Fibroblast of the conjunctiva (primary cell): ENCODE results near the gene PIK3CG.
"Not testable (repeated sequence)": the region's sequence is repeated elsewhere in the genome, so short reads cannot be mapped to it uniquely, and the experiment has no call there.

Source experiments
- DNase-seq: peaks from one replicate; pipeline ENCODE4 v3.0.0-alpha.2; 2010; ENCODE audit warnings: low read depth

PIK3CG gene

DNA sequence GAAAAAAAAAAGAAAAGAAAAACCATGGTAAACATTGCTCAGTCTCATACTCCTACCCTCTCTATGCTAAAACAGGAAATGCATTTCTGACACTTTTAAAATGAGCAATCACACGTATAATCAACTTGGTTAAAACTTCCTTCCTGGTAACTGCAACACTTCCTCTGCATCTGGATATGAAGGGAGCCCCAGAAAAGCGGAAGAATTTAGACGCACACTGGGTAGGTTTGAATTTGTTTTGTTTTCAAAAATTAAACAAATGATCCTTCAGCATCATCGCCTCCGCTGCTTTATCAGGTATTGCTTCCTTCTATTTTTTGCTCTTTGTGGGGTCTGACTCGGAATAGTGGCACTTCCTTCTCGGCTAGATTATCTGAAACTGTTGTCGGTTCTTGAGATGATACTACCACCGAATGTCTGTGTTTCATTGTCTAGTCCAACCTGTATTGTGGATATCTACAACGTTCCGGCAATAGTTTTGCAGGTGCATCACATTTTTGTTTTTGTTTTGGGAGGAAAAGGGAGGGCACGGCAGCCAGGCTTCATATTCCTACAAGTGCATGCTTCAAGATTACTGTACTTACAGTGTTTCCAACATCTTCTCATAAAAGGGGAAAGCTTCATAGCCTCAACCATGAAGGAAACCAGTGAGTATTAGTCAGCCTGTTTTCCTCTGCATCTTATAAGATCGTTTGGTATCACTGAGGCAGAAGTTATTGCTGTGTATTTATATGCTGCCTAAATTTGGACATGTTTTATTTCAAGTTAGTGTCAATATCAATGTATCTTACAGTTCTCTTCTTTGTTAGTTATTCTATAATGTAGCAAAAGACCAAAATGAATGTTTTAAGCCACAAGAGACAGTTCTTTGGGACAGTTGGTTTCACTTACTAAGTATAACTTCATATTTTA is at the start of gene PIK3CG:
Gene PIK3CG, plus strand, starts transcription at position 153 of the 912 bp plus-strand sequence. CDS start 2,280 bp downstream, outside the sequence.
- DNase-seq = no peak

DNA sequence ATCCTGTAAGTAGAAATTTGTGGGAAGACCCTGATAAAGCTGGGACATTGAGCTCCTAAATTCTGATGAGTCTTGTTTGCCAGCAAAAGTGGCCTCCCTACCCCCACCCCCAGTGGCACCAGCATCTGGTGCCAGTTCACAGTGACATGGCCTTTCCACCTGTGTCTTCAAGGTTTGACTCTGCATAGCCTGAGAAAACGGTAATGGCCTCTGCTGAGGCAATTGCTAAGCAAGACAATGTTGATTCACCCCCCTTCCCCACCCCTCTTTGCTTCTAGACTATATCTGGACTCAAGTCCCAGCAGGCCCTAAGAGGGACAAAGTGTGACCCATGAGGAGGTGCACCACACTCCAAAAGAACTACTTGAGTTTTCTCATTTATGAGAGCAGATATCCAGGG is 48.0 kb upstream of the PIK3CG start:
- DNase-seq = no peak

DNA sequence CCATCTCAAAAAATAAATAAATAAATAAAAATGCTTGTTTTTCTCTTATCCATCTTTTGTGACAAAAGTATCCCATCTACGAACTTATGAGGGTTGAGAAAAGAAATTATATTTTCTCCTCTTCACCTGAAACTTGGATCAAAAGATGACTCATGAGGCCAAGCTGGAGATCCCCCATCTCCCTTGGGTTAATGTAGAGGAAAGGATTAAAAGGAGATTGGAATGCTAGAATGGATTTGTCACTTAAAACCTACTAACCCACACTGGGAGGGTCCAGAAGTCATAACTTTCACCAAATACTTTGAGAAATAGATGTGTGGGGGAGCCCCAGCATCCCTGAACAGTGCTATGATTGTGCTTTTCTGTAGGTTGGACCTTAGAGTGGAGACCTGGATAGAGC is 46.3 kb upstream of the PIK3CG start:
- no peak for DNase-seq

DNA sequence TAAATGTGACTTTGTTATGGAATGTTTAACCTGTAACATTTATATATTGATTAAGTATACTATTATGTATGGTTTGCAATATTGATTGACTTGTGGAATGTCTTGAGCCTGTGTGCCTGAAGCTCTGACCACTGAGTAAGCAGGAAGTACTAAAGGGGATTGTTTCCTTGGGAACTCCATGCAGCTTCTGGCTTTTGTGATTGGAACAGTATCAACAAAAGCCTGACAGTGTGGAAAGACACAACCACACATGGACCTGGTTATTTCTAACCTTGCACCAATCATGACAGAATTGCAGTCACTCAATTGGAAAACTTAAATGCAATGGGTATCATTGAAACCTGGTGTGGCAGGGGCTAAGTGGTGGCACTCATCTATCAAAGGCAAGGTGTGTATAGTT is 45.5 kb upstream of the PIK3CG start:
- no peak for DNase-seq

DNA sequence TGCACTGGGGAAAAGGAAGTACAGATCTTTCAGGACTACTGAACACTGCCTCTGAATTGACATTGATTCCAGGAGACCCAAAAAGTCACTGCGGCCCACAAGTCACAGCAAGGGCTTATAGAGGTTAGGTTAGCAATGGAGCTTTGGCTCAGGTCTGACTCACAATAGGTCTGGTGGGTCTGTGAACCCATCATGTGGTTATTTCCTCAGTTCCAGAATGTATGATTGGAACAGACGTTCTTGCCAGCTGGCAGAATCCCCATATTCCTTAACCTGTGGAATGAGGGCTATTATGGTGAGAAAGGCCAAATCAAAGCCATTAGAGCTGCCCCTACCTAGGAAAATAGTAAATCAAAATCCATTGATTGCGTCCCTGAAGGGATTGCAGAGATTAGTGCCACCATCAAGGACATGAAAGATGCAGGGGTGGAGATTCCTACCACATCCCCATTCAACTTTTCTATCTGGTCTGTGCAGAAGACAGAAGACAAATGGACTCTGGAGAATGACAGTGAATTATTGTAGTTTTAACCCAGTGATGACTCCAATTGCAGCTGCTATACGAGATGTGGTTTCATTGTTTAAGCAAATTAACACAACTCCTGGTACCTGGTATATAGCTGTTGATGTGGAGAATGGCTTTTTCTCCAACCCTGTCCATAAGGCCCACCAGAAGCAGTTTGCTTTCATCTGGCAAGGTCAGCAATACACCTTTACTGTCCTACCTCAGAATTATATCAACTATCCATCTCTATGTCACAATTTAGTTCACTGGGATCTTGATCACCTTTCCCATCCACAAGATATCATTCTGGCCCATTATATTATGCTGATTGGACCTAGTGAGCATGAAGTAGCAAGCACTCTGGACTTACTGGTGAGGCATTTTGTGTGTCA is 44.5 kb upstream of the PIK3CG start:
- DNase-seq = no peak

DNA sequence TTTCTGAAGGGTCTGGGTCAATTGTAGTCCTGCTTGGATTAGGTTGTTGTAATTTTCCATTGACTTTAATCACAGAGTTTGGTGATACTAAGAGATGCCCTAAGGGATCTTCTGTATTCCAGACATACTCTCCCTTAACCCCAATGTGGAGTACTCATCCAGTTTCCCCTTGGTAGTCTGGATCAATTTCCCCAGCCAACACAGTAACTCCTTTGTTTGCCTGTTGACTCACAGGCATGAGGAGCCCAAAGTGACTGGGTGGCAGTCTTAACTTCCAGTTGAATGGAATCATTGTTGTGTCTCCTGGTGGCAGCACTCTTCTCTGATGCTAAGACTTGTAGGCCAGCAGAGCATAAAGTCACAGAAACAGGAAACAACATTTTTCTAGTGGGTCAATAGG is 41.5 kb upstream of the PIK3CG start:
- no peak for DNase-seq

DNA sequence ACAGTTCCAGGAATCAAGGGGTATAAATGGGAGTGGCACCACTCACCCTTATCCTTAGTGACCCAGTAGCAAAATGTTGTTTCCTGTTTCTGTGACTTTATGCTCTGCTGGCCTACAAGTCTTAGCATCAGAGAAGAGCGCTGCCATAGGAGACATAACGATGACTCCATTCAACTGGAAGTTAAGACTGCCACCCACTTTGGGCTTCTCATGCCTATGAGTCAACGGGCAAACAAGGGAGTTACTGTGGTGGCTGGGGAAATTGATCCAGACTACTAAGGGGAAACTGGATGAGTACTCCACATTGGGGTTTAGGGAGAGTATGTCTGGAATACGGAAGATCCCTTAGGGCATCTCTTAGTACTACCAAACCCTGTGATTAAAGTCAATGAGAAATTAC is 40.6 kb upstream of the PIK3CG start:
- DNase-seq = no peak

DNA sequence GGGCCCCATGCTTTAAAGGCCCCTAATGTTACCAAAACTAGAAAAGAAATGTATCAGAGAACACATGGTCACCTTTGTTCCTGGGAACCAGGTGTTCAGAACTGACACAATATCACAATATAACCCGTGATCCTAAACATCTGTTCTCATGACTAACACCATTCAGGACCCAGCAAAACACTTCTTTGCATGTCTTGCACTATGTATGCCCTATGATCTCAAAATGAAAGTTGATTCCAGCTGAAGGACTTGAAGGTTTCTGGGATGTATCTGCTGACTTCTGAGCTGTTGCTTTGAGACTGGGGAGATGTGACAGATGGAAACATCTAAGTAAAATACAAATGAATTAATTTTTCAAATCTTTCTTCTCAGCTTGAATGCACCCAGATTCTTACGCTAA is 37.5 kb upstream of the PIK3CG start:
- DNase-seq = no peak

DNA sequence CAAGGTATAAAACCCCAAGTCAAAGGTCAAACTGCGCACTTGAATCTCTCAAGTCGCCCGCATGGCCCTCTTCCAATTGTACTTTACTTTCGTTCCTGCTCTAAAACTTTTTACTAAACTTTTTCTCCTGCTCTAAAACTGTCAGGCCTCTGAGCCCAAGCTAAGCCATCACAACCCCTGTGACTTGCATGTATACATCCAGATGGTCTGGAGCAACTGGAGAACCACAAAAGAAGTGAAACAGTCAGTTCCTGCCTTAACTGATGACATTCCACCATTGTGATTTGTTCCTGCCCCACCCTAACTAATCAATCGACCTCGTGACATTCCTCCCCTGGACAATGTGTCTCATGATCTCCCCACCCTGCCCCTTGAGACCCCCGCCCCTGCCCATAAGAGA is 35.6 kb upstream of the PIK3CG start:
- DNase-seq = no peak

DNA sequence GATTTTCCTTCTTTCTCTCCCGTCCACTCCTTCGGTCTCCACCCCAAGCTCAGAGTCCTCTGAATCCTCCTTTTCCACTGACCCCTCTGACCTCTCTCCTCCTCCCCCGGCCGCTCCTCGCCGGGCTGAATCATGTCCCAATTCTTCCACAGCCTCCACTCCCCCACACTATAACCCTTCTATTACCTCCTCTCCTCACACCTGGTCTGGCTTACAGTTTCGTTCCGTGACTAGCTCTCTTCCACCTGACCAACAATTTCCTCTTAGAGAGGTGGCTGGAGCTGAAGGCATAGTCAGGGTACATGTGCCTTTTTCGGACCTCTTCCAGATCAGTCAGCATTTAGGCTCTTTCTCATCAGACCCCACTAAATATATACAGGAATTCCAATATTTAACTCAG is 34.2 kb upstream of the PIK3CG start:
- not testable (repeated sequence) for DNase-seq

DNA sequence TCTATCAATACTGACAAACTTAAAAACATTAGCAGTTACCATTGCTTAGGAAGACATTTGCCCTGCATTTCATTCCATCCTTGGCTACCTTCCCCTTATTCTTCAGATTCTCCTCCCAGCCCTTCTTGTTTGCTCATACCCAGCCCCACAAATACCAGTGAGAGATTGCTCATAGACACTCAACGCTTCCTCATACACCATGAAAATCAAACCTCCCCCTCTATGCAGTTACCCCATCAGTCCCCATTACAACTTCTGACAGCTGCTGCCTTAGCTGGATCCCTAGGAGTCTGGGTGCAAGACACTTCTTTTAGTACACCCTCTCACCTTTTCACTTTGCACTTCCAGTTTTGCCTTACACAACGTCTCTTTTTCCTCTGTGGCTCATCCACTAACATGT is 28.3 kb upstream of the PIK3CG start:
- no peak for DNase-seq

DNA sequence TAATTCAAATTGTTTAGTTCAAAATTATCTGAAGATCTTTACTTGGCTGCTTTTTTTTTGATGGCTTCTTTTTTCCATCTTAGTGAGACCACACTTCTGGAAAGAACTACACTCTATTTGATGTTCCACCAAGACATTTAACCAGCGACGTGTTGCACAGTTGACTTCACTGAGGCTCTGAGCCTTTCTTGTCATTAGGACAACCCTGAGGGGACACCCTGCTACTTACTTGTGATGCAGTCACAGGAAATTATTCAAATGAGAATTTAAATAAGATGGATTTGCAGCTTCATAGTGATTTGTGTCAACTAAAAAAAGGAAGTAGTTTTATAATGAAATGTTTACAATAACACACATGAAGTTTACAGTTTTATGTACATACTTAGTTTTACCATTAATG is 25.6 kb upstream of the PIK3CG start:
- no peak for DNase-seq

DNA sequence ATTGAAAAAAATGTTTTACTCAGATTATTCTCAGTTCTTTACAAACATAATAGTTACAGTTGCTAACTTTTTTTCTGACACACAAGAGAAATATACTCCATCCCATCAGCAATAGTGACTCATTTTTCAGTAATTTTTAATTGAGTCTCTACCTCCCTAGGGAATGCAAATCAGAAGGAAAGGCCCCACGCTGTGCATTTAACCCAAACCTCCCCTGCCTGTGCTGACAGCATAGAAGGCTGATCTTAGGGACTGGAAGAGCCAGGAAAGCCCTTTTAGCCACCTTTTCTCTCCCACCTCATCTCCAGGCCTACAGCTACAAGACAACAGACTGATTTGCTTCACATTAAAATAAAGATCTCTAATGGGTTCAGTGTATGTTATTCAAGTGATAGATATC is 24.7 kb upstream of the PIK3CG start:
- DNase-seq = peak; percentile 41

DNA sequence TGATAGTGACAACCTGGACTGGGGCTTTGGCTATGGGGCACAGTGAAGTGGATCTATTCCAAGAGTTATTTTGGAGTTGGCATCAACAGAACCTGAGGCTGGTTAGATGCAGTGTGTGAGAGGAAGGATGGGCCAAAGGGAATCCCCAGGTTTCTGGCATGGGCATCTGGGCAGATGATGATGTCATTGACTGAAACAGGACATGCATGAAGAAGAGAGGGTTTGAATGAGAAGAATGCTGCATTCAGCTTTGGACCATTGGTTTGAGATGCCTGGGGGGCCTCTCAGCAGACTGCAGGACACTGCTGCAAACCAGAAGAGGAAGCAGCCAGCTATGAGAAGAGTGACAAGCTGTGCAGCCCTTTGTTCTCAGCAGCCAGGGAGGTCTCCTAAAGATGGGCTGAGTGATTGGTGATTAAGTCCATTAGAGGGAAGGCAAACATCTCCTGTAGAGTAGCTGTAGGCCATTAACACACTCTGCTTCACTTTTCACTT is 23.1 kb upstream of the PIK3CG start:
- no peak for DNase-seq

DNA sequence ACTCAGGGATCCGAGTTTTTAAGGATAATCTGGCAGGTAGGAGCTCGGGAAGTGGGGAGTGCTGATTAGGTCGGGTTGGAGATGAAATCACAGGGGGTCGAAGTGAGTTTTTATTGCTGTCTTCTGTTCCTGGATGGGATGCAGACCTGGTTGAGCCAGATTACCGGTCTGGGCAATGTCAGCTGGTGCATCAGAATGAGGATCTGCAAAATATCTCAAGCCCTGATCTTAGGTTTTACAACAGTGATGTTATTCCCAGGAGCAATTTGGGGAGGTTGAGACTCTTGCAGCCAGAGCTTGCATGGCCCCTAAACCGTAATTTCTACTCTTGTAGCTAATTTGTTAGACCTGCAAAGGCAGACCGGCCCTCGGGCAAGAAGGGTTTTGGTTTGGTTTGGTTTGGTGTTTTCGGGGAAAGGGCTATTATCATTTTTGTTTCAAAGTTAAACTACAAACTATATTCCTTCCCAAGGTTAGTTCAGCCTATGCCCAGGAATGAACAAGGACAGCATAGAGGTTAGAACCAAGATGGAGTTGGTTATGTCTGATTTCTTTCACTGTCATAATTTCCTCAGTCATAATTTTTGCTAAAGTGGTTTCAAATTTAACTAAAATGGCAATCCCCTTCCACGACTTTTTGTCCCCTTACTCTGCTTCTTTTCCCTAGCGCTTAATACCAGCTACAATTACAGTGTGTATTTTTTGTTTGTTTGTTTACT is 20.6 kb upstream of the PIK3CG start:
- DNase-seq = no peak

DNA sequence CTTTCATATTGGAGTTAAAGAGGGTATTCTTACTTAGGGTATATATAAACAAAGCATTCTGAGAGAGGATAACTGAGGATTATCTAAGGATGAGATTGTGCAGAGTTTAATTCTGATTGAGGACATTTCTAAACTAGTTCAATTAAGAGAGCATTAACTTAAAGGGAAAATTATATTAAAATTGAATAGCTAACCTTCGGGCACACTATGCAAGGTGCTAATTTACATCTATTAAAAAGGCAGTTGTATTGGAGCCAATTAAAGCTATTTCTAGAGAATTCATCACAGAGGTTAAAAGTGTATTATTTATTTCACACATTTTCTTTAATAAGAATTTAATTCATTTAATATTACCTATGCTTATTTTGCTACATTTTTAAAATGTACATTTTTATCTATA is 17.0 kb upstream of the PIK3CG start:
- DNase-seq = no peak

DNA sequence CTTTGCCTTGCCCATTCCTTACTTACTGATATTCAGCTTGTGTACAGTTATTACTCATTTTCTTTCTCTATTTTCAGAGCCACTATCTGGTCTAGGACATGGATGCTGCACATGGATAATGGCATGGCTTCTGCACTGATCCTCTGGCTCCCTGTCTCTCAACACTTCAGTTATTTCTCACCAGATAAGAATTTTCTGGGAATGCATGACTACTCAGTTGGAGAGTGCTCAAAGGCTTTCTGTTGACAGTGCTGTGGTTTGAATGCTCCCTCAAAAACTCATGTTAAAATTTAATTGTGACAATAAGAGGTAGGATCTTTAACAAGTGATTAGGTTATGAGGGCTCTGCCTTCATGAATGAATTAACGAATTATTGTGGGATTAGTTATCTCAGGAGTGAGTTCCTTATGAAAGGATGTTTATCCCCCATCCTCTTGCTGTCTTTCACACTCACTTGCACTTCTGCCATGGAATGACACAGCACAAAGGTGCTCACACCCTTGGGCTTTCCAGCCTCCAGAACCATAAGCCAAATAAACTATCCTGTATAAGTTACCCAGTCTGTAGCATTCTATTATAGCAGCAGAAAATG is 16.1 kb upstream of the PIK3CG start:
- DNase-seq = no peak

DNA sequence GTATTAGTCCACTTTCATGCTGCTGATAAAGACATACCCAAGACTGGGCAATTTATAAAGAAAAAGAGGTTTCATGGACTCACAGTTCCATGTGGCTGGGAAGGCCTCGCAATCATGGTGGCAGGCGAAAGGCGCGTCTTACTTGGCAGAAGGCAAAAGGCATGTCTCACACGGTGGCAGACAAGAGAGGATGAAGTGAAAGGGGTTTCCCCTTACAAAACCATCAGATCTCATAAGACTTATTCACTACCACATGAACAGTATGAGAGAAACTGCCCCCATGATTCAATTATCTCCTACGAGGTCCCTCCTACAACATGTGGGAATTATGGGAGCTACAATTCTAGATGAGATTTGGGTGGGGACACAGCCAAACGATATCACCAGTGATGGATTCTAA is 13.4 kb upstream of the PIK3CG start:
- DNase-seq = not testable (repeated sequence)

DNA sequence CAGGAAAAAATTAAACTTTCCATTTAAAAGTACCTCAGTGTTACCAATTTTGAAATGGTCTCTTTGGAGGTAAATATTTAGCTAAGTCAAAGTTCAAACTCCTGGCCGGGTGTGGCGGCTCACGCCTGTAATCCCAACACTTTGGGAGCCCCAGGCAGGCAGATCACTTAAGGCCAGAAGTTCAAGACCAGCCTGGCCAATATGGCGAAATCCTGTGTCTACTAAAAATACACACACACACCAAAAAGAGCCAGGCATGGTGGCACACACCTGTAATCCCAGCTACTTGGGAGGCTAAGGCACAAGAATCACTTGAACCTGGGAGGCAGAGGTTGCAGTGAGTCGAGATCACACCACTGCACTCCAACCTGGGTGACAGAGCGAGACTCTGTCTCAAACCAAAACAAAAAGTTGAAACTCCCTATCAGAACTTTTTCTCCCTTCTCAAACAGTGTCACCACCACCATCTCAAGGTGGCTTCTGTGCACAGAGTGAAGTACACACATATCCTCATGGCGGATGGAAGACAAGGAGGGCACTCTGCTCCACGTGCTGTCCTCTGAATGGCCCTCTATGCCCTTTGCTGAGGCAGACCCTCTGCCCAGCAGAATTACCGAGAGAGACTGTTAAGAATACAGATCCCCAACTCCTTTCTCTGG is 11.7 kb upstream of the PIK3CG start:
- no peak for DNase-seq

DNA sequence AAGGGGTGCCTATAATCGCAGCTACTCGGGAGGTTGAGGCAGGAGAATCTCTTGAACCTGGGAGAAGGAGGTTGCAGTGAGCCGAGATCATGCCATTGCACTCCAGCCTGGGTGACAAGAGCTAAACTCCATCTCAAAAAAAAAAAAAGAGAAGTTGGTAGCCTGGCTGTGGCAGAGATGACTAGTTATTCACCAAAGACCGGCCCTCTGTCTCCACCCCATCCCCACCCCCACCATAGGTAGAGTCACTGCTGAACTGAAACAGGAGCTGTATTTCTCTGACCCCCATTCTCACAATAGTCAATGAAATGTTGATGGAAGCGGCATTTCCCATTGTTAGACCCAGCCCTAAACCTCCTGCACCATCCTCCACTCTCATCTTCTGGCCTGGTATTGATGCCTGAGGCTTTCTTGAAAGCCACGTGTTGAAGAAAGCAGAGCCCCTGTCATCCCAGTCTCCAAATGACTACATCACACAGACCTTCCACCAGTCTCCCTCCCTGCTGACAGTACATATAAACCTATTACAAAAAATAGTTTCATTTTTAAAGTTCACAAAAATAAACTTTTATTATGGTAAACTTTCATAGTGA is 9.4 kb upstream of the PIK3CG start:
- no peak for DNase-seq
